Ovary (tissue), 9 donors: ENCODE data around the gene HPS1. TPM values are rescaled to one million over a fixed set of nuclear protein-coding genes. Genes with fewer than 3 reads are reported as not detected.

ENCODE experiments used
- DNase-seq, 5 donors: peaks; one replicate each; pipeline ENCODE4 v3.0.0-alpha.2; 2019 to 2020
- H3K27ac ChIP-seq, 2 donors: fragments of 200-600 bp; one replicate each; pipeline versions ENCODE4 v1.5.1 to v1.8.0; 2019 to 2022
- H3K27me3 ChIP-seq: fragments of 200-600 bp; one replicate; pipeline ENCODE4 v1.8.0; 2022
- H3K36me3 ChIP-seq: fragments of 200-600 bp; sonication (generic); one replicate; pipeline ENCODE4 v1.5.1; 2019
- H3K4me1 ChIP-seq: one replicate; pipeline ENCODE4 v1.8.1; 2013; ENCODE audit warnings: mild to moderate bottlenecking, moderate library complexity; ENCODE audit not compliant: insufficient read depth
- H3K4me3 ChIP-seq: fragments of 200-600 bp; sonication (generic); one replicate; pipeline ENCODE4 v1.5.1; 2017
- H3K9me3 ChIP-seq, 2 donors: fragments of 200-600 bp in 1 of 2; sonication (generic) in 1 of 2; one replicate each; pipeline versions ENCODE4 v1.5.1 to v1.8.1; 2013 to 2019; ENCODE audit warnings: mild to moderate bottlenecking in 1 of 2, moderate library complexity in 1 of 2
- EP300 ChIP-seq: sonication (generic); formaldehyde crosslinking; IDR thresholded peaks from one replicate; pipeline ENCODE4 v1.6.1; 2017; ENCODE audit warnings: antibody characterized with exemption
- POLR2A ChIP-seq: fragments of 450-650 bp; IDR thresholded peaks from one replicate; pipeline ENCODE4 v1.6.1; 2017; ENCODE audit warnings: antibody characterized with exemption, mild to moderate bottlenecking, moderate library complexity
- WGBS, 3 donors: extraction: QIAGEN DNeasy Blood & Tissue Kit in 1 of 3; methylation state at CpG; one replicate each; pipeline versions ENCODE4 v1.1.5 to v1.1.7; 2013 to 2017; 5-methylcytosine and 5-hydroxymethylcytosine counted together
- intact Hi-C, 4 donors: fragments of 100-400 bp; cut with DNase I; formaldehyde crosslinking; loops; one replicate each; pipeline versions ENCODE4 v1.11.0 to v1.15.1; 2022 to 2023
- polyA plus RNA-seq, 2 donors: library from polyadenylated mRNA; stranded (reverse); fragments of 200-250 nt in 1 of 2; fragments of 350-450 nt in 1 of 2; fragmentation: Illumina TruSeq in 1 of 2; extraction: RNeasy Lipid Tissue Mini Kit (QIAGEN cat#74804) in 1 of 2; gene quantifications; one replicate each; pipeline ENCODE4 v1.2.3, GENCODE V29; 2013 to 2014
- total RNA-seq, 7 donors: library from RNA; depleted of rRNA in 2 of 7; stranded (reverse); fragments of >200 nt in 2 of 7; fragmentation: NEBNext Ultra II Directional in 3 of 7; extraction: Animal tissue kit (Norgen Biotek cat#: 25700) in 3 of 7; gene quantifications; one replicate each; pipeline versions ENCODE4 v1.1.0 to v1.2.4, GENCODE V29; 2016 to 2023
- TF ChIP-seq, protein P1 (sequence below), 3 donors: fragments of 450-650 bp in 2 of 3; fragments of 200-600 bp in 1 of 3; IDR thresholded peaks; one replicate each; pipeline versions ENCODE4 v1.5.1 to v1.8.0; 2016 to 2022; ENCODE audit warnings: antibody characterized with exemption in 3 of 3, mild to moderate bottlenecking in 1 of 3
- donor health status: DM: no; HTN: no; CAD: no; lungs with moderate emphysema.
- donor health status: DM: no; HTN: no; CAD: no.
- donor health status: Bipolar disorder and iron deficiency.
- donor health status: DM: yes; HTN: yes; CAD: no.
- donor health status: DM: no; HTN: no; CAD: no.
- donor health status: DM: yes; HTN: yes; CAD: no.

Gene HPS1
- total and polyA plus RNA-seq, 9 donors, result 32.1 to 56.8 (median 38.3) TPM

DNA sequence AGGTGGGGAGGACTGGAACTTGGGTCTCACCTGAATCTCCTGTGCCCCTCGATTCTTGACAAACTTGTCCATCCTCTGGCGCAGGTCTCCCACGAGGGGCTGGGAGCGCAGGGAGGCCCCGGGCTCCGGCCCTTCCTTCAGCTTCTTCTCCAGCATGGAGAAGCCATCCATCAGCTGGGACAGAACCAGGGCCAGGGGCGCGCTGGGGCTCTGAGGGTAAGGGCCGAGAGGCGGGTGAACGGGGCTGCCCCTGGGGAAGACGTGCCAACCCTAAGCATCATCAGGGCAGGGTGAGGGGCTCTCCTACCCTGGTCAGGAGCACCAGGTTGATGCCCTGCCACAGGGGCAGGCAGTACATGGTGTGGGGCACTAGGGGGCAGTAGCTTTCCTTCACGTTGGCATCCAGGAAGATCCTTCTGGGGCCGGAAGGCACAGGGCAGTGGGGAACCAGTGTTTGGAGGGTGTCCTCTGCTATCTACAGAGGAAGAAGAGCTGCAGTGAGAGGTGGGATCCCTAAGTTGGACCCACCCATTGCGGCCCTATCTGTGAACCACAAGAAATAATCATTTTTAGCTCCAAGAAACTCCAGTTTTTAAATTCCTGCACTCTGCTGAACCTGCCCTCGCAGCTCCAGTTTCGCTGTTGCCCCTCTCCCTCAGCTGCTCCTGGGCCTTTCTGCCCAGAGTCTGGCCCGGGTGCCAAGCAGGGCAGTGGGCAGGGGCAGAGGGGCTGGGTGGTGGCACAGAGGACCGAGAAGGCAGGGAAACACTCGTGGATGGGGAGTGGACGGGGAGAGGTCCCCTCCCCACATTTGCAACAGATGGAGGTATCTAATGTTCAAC lies 21.0 kb downstream of the HPS1 start:
- Histone ChIP-seq H3K4me1 (no peaks in the 10 kb centered on the region), H3K27ac (no peak overlapping the region), H3K4me3 (no peak overlapping the region), H3K27me3 (no peaks in the 10 kb centered on the region), H3K36me3 (no peaks in the 10 kb centered on the region), H3K9me3 (no peaks in the 10 kb centered on the region)
- intact Hi-C loops, result no loop called here
- no peak for DNase-seq
- TF ChIP-seq POLR2A (no peak), EP300 (no peak)
- TF ChIP-seq, protein P1, sequence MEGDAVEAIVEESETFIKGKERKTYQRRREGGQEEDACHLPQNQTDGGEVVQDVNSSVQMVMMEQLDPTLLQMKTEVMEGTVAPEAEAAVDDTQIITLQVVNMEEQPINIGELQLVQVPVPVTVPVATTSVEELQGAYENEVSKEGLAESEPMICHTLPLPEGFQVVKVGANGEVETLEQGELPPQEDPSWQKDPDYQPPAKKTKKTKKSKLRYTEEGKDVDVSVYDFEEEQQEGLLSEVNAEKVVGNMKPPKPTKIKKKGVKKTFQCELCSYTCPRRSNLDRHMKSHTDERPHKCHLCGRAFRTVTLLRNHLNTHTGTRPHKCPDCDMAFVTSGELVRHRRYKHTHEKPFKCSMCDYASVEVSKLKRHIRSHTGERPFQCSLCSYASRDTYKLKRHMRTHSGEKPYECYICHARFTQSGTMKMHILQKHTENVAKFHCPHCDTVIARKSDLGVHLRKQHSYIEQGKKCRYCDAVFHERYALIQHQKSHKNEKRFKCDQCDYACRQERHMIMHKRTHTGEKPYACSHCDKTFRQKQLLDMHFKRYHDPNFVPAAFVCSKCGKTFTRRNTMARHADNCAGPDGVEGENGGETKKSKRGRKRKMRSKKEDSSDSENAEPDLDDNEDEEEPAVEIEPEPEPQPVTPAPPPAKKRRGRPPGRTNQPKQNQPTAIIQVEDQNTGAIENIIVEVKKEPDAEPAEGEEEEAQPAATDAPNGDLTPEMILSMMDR (IDR thresholded peaks at IDR 0.05), result no peak
- WGBS, 3 donors, result 89% methylated on average over 21 of the region's 21 CpGs

DNA sequence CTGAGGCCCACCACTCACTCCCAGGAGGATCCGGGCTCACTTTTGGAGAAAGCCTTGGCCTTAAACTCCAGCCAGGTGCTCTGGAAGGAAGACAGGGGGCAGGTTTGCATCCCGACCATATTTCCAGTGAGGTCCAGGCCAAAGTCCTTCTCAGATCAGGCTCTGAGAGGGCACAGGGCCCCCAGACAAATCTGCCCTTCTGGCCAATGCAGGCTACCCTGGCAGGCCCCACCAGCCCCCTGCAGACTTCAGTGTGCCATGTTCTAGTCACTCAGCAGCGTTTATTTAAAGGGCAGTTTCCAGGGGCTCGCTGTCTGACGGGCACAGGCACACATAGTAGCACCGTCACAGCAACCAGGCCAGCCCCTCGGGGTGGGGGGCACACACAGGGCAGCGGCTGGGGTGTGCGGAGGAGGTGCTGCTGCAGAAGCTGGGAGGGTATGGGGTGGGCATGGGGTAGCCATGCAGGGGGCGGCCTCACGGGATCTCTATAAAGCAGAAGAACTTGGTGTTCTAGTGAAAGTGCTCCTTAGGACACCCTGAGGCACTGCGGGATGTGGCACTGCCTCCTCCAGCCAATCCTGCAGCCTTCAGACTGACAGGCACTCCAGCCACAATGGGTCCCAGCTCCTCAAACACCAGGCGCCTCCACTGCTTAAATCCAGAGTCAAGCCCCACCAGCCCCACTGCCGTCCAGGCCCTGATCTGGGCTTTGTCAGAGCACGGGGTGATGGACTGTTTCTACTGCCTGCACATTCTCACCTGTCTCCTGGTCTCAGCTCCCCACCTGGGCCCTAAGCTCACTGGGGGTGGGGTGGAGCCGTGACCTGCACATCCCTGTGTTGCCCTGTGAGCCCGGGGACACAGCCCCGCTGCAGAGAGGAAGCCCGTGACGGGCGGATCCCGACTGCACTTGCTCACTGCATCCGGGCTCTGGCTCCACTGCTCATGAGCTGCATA lies 22.2 kb downstream of the HPS1 start:
- no peaks in the 10 kb centered on the region for H3K27me3 ChIP-seq
- H3K9me3 ChIP-seq, result no peaks in the 10 kb centered on the region
- DNase-seq, result no peak
- no peak overlapping the region for H3K27ac ChIP-seq
- intact Hi-C loops, result no loop called here
- H3K36me3 ChIP-seq, result no peaks in the 10 kb centered on the region
- no peaks in the 10 kb centered on the region for H3K4me1 ChIP-seq
- TF ChIP-seq POLR2A, result no peak
- no peak for TF ChIP-seq EP300
- TF ChIP-seq, protein P1 (IDR thresholded peaks at IDR 0.05), result no peak
- no peak overlapping the region for H3K4me3 ChIP-seq
- 87 to 92% (median 89%) methylated on average over 21 to 23 of the region's 23 CpGs for WGBS, 3 donors

DNA sequence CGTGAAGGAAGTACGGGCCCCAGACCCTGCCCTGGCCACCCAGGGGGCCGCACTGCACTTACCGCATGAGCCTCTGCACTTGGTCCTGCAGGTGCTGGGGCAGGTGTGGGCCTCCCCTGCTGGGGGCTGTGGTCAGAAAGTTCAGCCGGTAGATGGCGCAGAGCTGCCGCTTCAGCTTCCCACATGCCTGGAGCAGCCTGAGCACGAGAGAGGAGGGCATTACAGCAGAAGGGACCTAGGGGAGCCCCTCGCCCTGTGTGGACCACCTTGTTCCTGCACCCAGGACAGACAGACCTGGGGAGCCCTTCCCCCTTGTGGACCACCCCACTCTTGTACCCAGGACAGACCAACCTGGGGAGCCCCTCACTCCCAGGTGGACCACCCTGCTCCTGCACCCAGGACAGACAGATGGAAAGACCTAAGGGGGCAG lies 23.0 kb downstream of the HPS1 start:
- TF ChIP-seq, protein P1 (IDR thresholded peaks at IDR 0.05), result no peak
- no peak for TF ChIP-seq EP300
- TF ChIP-seq POLR2A, result no peak

DNA sequence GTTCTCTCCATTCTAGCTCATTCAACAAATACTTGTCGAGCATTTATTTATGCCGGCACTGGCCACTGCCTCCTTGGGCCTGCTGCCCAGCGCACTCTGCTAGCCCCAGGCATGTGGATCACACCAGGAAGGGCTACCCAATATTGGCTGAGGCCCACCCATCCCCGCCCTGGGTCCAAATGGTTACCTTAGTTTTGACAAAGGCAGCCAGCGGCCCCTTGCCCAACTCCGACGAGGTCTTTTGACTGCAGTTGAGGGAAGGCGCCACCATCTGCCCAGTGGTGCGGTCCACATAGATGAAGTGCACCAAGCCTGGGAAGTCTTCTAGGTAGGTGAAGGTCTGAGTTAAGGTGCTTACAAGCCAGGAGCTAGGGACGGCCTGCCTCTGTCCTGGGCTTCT lies 24.6 kb downstream of the HPS1 start:
- Histone ChIP-seq H3K27me3 (no peaks in the 10 kb centered on the region), H3K9me3 (no peaks in the 10 kb centered on the region), H3K27ac (no peak overlapping the region), H3K4me3 (no peak overlapping the region), H3K36me3 (no peaks in the 10 kb centered on the region), H3K4me1 (no peaks in the 10 kb centered on the region)
- DNase-seq, result no peak
- no peak for TF ChIP-seq EP300
- TF ChIP-seq, protein P1 (IDR thresholded peaks at IDR 0.05), result no peak
- intact Hi-C loops, result no loop called here
- WGBS, 3 donors, result 93 to 96% (median 94%) methylated on average over 10 of the region's 10 CpGs

More for the DNA sequence above, 23.0 kb downstream of the HPS1 start:
- Histone ChIP-seq H3K9me3 (no peaks in the 10 kb centered on the region), H3K27ac (no peak overlapping the region), H3K4me1 (no peaks in the 10 kb centered on the region), H3K27me3 (no peaks in the 10 kb centered on the region), H3K36me3 (no peaks in the 10 kb centered on the region), H3K4me3 (no peak overlapping the region)
- DNase-seq, result no peak
- intact Hi-C loops, result no loop called here
- WGBS, 3 donors, result 78 to 86% (median 84%) methylated on average over 6 to 9 of the region's 9 CpGs
